Hematopoietic multipotent progenitor cell treated with erythropoietin and hydrocortisone succinate and interleukin-3 and kit ligand, for 17 days (in vitro differentiated cells): Measurements from ENCODE around the gene DAB2IP.

Source experiments
- DNase-seq: peaks from one replicate; pipeline ENCODE4 v3.0.0-alpha.2; 2015; ENCODE audit warnings: low spot score

Gene DAB2IP

GRCh38 chr9:121763561-121764370 lies 112.3 kb downstream of the DAB2IP start:
- no peak for DNase-seq

- no peak for DNase-seq
These were observed 112.9 kb downstream of the DAB2IP start for GRCh38 chr9:121764371-121764730.

GRCh38 chr9:121765021-121765950 lies 113.9 kb downstream of the DAB2IP start:
- DNase-seq, result no peak

DNA sequence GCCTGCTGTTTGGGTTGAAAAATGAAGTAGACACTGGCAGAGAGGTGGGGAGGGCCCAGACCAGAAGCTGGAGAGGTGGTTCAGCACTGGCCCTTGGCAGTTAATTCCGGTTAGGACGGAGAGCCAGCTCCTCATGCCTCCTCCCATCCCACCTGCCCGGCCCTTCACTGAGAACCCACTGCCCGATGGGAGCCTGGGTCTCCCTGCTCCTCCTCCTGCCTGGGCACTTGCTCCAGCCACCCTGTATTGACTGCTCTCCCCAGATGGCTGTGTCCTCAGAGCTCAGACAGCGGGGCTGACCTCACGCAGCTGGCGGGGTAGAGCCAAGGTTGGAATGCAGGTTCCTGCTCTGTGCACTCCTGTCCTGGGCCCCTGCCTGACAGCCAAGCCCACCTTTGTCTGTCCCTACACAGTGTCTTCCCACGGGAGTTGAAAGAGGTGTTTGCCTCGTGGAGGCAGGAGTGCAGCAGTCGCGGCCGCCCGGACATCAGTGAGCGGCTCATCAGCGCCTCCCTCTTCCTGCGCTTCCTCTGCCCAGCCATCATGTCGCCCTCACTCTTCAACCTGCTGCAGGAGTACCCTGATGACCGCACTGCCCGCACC lies 114.7 kb downstream of the DAB2IP start:
- no peak for DNase-seq

- no peak for DNase-seq
These were observed 115.8 kb downstream of the DAB2IP start for GRCh38 chr9:121767171-121767769.

DNA sequence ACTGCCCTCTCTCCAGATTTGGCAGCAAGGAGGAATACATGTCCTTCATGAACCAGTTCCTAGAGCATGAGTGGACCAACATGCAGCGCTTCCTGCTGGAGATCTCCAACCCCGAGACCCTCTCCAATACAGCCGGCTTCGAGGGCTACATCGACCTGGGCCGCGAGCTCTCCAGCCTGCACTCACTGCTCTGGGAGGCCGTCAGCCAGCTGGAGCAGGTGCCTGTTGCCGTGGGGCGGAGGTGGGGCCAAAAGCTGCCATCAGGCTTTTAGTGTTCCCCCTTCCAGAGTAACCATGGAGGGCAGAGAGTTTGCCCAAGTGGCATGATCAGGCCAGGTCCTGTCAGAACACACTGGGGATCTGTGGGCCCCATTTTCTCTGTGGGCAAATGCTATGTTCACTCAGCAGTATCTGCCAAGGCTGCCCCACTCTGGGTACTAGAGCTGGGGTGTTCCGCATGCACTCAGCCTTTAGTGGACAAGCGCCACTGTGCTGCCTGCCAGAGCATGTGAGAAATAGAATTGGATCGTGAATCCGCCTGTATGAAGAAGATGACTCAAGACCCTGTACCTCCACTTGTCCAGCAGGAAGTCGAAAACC lies 117.1 kb downstream of the DAB2IP start:
- no peak for DNase-seq

GRCh38 chr9:121769939-121770338 lies 118.5 kb downstream of the DAB2IP start:
- no peak for DNase-seq

- DNase-seq, result no peak
These were observed 119.2 kb downstream of the DAB2IP start for GRCh38 chr9:121770415-121771273.

- DNase-seq, result no peak
These were observed 120.0 kb downstream of the DAB2IP start for GRCh38 chr9:121771418-121771817.

GRCh38 chr9:121771851-121772599 lies 120.6 kb downstream of the DAB2IP start:
- DNase-seq, result no peak

DNA sequence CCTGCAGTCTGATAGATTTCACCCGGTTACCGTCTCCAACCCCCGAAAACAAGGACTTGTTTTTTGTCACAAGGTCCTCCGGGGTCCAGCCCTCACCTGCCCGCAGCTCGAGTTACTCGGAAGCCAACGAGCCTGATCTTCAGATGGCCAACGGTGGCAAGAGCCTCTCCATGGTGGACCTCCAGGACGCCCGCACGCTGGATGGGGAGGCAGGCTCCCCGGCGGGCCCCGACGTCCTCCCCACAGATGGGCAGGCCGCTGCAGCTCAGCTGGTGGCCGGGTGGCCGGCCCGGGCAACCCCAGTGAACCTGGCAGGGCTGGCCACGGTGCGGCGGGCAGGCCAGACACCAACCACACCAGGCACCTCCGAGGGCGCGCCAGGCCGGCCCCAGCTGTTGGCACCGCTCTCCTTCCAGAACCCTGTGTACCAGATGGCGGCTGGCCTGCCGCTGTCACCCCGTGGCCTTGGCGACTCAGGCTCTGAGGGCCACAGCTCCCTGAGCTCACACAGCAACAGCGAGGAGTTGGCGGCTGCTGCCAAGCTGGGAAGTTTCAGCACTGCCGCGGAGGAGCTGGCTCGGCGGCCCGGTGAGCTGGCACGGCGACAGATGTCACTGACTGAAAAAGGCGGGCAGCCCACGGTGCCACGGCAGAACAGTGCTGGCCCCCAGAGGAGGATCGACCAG lies 121.3 kb downstream of the DAB2IP start:
- DNase-seq, result no peak

- DNase-seq, result no peak
These were observed 122.0 kb downstream of the DAB2IP start for GRCh38 chr9:121773286-121773953.

DNA sequence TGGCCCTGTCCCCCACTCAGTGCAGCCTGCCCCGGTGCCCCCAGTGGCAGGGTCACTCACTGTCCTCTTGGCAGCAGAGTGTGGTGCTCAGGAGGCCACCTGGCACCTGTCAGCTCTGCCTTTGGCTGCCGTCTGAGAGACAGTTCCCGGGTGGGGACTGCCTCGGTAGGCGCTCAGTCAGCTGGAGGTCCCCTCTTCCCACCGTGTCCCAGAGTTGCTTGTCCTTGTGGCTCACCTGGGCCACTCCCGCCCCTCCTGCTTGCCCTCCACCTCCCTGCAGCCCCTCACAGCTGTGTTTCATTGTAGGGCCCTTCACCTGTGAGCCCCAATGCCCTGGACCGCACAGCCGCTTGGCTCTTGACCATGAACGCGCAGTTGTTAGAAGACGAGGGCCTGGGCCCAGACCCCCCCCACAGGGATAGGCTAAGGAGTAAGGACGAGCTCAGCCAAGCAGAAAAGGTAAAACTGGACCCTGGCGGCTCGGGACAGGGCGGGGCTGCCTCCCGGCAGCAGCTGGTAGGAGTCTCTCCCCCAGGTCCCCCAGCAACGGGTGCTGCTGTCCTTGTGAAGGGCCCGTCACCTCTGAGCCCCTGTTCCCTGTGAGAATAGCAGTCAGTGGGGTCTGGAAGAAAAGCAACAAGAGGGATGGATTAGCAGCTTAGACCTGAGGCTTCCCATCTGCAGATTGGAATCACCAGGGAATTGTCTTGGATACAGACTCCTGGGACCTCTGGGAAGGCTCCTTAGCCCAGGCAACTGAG lies 122.7 kb downstream of the DAB2IP start:
- no peak for DNase-seq

- DNase-seq, result no peak
These were observed 123.5 kb downstream of the DAB2IP start for GRCh38 chr9:121774715-121775613.

GRCh38 chr9:121776001-121776738 lies 124.7 kb downstream of the DAB2IP start:
- DNase-seq, result no peak
